ENCODE measurements around the gene FAM184B.

FAM184B gene

DNA sequence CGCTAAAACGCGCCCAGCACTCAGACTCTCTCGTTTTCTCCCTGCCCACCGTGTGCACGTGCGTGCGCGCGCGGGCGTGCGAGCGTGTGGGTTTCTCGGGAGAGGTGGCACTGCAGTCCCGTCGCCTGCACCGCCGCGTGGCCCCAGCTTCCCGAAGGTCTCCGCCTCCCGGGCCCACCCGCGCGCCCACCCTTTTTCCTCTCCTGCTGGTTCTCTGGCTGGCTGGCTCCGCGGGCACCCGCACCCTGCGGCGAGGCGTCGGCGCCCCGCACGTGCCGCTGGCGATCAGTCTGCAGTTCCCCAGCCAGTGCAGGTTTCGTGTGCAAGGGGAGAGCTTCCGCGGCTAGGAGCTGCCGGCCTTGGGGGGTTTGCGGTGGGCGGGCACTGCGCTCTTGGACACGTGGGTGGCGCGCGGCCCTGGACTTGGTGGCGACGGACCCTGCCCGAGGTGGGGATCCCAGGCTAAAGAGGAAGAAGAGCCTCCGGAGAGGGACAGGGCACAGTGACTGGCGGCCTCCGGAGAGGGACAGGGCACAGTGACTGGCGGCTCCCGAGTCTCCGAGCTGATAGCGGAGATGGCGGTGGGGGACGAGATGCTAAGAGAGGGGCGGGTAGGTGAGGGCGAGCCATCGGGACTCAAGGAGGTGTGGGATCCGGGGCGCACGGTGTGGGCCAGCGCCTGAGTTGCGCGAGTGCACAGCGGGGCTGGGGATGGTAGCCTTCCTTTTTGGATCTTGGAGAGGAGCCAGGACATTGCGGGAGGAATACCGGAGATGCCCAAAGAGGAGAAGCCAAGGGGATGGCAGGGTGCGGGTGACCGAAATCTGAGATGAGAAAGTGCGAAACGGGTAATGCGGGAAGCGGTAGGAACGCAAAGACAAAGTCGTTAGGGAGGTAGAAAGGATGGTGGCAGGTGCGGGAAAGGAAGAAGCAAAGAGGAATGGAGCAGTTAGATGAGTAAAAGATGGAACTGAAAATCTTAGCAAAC, at the start of gene FAM184B:
Gene FAM184B (minus strand): TSS at position 322 of the 988 bp plus-strand sequence. CDS start 322 bp downstream, outside the sequence.
- FAIRE-seq, result no peak

DNA sequence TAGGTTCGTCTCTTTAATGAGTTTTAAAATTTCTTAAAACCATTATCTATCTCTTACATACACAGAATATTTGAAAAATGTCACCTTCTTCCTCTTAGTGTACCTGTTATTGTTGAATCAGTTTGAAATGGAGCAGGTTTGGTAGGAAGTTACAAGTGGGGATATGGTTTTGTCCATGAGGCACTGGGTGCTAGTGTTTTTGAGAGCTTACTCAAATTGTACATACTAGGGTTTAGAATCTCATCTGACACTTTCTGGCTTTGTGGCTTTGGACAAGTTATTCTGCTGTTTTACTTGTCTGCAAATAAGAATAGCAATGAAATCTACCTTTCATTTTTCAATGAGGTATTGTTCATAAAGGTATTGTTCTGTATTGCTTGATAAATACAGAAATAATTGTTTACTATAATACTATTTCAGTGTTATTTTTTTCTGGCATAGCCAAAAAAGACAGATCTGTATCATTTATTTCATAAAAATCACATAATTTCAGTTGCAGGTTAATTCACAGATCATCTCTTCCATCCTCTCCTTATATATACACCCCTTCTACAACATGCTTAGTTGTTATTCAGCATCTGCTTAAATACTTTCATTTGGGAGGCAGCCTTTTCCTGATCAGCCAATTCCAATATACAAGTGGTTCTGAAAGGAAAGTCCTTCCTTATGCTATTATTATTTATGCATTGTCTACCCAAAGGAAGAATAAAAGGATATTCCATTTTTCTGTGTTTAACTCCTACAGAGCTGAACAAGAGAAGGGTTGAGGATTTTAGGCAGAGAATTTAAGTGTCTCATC, 42.6 kb upstream of the FAM184B start:
- FAIRE-seq, result no peak

DNA sequence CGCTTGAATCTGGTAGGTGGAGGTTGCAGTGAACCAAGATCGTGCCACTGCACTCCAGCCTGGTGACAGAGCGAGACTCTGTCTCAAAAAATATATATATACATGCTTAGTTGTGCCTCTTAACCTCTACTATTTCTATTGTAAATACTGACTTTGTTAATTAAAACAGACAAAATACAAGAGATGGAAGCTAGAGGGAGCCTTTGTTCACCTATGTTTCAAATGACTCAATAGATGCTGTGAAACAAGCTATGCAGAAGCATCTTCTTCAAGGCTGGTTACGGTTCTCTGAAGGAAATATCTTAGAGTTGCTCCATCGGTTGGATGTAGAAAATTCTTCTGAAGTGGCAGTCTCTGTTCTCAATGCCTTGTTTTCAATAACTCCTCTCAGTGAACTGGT, 35.6 kb upstream of the FAM184B start:
- FAIRE-seq, result peak; percentile 80

DNA sequence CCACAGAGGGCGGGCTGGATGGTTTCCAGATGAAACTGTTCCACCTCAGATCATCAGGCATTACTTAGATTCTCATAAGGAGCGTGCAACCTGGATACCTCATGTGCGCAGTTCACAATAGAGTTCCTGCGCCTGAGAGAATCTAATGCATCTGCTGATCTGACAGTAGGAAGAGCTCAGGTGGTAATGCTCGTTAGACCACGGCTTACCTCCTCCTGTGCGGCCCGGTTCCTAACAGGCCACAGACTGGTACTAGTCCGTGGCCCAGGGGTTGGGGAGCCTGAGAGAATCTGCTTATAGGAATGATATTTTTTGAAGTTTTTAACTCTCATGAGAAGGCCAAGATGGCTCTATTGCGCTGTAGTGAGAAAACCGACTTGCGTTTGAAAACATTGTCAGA, 34.7 kb upstream of the FAM184B start:
- FAIRE-seq, result no peak

DNA sequence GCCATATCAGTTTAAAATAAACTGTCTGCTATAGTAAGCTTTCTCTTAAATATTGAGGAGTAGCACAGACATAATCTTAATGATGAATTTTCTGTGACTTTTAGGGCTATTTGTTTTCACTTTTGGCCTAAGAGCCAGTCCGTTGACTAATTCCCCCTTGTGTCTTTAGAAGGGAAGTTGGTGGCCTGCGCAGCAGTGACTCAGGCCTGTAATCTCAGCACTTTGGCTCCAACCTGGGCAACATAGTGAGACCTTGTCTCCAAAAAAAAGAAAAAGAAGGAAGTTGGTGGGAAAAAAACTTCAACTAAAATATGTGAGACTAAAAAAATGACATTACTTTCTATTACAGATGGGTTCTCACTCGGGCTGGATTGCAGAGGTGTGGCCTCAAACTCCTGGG, 32.7 kb upstream of the FAM184B start:
- FAIRE-seq, result no peak

DNA sequence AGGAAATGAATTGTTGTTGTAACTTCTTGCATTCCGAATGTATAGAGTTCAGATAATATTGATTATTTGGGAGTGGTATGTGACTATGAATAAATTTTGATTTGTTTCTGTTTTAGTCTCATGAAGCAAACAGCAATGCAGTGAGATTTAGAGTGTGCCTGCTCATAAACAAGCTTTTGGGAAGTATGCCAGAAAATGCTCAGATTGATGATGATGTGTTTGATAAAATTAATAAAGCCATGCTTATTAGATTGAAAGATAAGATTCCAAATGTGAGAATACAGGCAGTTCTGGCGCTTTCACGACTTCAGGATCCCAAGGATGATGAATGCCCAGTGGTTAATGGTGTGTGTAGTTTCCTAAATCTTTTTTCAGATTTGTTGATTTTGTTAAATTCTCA, 31.4 kb upstream of the FAM184B start:
- FAIRE-seq, result no peak

DNA sequence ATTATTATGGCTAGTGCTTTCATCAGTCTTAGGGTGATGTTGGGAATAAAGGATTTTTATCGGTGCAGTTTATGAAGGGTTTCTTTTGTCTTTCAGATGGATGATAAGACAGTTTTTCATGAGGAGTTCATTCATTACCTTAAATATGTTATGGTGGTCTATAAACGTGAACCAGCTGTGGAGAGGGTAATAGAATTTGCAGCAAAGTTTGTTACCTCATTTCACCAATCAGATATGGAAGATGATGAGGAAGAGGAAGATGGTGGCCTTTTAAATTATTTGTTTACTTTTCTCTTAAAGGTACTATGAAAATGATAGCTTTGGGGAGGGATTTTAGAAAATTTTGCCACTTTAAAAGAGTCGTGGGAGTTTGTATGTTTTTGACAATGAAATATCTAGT, 30.7 kb upstream of the FAM184B start:
- FAIRE-seq, result no peak

DNA sequence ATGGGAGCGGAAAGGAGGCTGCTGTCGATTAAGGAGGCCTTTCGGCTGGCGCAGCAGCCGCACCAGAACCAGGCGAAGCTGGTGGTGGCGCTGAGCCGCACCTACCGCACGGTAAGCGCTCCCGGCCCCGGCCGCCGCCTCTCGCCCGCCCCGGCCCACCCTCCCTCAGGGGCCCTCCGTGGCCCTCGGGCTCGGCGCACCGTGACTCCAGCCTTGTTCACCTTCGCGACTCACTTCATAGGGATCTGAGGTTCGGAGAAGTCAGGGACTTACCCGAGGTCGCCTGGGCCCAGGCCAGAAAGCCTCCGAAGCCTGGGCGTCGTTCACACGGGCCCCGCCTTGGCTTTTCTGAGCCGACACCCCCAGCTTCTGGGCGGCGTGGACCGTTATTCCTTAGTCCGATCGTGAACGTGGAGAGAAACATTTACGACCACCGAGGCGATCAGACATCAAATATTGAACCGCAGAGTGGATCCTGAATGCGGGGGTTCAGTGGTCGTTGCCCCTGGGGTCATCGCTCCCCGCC, 29.7 kb upstream of the FAM184B start:
- FAIRE-seq, result no peak

DNA sequence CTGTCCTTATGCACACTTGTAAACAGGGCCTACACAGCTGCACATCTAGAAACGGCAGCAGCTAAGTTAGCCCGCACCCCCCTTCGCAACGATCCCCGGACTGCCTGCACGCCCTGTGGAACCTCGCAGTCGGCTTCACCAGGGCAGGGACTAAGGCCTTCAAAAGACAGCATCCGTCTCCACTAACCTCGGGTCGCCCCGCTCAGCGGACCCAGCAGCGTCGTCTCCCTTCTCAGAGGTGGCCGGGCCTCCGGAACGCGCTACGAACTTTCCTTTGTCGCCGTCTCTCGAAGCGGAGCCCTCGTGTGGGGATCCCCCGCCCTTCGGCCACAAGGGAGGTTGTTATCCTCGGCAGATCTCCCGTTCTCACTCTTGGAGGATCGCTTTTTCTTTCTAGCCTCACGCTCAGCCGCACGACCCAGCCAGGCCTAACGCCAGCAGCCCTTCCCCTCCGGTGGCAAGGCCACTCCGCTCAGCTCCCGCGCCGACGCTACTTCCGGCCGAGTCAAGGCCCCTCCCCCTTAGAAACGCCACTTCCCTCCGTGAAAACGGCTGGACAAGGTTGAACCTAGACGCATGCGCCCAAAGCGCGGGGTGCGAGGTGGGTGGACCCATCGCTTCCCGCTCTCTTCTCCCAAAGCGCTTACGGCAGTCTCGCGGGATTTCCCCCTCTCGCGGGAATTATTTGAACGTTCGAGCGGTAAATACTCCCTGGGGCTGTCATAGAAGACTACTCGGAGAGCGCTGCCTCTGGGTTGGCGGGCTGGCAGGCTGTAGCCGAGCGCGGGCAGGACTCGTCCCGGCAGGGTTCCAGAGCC, 29.0 kb upstream of the FAM184B start, which contains the start of the genes DCAF16 and NCAPG:
Gene DCAF16 (minus strand): TSS at position 498 of the 818 bp plus-strand sequence. CDS start 6,616 bp downstream, outside the sequence.
Gene NCAPG (plus strand): TSS at position 720 of the 818 bp plus-strand sequence. CDS start 99 bp downstream, outside the sequence.
- FAIRE-seq, result peak; percentile 97

DNA sequence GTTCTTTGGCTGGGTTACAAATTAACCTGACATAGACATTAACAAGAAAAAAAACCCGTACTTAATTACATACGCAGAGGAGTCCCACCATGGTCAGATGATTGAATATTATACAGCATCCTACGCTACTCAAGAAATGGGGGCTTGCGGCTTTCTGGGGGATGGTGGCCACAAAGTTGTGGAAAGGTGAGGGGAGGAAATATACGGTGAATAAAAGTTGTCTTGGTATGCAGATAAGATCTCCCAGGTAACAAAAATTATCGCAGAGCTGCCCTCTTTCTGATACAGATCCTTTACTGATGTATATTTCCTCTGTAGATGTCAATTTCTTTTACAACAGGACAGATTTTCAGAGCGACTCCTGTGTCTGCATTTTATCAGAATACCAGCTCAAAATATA, 28.2 kb upstream of the FAM184B start:
- FAIRE-seq, result no peak

DNA sequence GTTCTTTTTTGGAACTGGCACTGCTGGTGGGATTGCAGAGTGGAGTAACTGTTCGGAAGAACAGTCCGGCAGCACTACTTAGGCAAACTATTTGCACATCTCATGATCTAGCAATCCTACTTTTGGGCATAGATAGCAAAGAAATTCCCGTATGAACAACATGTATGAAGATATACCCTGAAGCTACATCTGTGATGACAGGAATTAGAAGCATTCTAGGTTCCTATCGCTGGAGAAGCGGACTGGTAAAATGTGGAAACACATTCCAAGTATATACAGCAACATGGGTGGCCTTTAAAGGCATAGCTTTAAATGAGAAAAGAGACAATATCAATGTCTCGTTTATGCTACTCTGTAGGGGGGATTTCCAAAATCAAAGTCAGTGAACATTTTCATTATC, 26.0 kb upstream of the FAM184B start:
- no peak for FAIRE-seq

DNA sequence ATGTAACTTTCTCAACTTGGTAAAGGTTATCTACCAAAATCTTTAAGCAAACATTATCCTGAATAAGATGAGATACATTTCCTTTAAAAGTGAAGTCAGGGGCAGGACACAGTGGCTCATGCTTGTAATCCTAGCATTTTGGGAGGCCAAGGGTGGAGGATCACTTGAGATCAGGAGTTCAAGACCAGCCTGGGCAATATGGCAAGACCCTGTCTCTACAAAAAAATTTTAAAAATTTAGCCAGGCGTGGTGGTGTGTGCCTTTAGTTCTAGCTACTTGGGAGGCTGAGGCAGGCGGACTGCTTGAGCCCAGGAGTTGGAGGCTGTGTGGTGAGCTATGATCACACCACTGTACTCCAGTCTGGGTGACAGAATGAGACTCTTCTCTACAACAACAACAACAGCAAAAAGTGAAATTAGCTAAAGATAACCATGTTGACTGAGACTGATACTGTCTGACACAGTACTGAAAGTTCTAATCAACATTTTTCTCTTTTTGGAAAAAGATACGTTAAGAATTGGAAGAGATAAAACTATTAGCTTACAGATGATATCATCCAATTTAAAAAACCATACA, 24.2 kb upstream of the FAM184B start:
- FAIRE-seq, result no peak

DNA sequence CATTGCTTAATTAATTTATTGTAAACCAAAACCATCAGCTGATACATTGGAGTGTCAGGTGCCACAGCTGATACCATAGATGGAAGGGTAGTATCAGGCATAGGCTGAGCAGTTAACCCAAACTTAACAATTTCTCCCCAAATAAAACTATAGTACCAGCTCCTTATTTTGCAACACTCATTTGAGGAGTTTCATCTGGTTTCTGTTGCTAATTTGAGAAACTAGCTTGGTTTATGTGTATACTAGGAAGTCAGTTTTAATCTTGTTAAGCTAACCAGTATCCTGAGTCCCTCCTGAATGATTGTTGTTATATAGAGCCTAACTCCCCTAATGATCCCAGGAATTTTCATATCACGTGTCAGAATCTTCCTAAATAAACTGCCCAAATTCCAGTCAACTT, 16.4 kb upstream of the FAM184B start:
- FAIRE-seq, result no peak

DNA sequence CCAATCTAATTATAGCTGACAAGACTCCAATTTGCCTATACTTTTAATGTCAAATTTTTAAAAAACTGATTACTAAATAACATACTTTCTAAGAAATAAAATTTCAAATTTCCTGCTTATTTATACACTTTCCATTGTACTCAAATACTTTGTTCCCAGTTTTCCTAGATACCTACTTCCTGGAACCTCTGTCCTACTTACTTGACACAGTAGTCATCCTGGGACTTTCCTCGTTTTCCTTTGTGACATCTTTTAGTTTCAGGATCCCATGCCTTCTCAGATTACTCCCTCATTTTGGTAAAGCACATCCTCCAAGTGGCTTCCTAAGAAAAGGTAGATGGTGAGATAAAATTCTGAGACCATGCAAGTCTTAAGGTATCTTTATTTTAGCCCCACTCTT, 13.3 kb upstream of the FAM184B start:
- no peak for FAIRE-seq

DNA sequence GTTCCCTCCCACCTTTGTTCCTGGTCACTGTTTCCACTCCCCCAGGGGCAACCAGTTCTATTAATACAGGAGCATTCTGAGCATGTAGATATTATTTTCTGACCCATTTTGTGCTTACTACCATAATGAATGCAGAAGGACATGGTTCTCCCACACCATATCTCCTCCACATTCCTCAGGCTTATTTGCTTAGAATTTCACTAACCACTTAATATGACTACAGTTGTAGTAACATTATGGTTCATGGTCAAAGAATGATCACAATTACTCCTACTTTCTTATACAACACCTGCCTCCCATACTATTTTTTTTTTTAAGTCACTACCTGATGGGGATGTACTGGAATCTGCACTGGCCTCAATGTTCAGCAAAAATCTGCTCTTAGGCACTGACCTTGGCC, 7.5 kb upstream of the FAM184B start:
- FAIRE-seq, result no peak

DNA sequence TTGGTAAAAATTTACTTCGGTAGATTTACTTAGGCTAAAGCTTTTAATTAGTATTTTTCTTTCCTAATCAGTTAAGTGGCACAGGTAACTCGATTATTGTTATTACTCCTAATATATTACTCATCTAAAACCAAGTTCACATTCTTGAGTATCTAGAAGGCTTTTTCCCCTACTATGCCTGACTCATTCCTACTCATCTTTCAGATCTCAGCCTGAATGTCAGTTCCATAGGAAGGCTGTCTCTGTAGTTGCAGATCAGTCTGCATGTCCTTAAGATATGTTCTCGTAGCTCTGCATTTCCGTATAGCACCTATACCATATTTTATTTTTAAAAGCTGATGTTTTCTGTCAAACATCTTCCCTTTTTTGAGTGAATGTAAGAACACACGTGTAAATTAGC, 5.9 kb upstream of the FAM184B start:
- FAIRE-seq, result no peak

DNA sequence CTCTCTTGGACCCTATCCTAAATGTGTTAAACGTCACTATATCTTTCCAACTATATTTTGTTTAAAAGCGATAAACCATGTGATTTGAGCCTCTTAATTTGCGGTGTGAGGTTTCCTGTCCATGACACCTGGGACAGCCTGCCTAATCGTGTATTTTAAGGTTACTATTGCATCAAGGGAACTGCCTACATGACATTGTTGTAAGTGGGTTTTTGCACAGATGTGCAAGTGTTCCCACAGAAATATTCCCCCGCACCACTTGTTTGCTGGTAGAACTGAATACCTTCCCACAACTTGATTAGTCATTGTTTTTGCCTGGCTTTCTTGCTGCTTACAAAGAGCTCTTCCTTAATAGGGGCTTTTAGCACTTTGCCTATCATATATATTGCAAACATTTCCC, 5.1 kb upstream of the FAM184B start:
- no peak for FAIRE-seq

DNA sequence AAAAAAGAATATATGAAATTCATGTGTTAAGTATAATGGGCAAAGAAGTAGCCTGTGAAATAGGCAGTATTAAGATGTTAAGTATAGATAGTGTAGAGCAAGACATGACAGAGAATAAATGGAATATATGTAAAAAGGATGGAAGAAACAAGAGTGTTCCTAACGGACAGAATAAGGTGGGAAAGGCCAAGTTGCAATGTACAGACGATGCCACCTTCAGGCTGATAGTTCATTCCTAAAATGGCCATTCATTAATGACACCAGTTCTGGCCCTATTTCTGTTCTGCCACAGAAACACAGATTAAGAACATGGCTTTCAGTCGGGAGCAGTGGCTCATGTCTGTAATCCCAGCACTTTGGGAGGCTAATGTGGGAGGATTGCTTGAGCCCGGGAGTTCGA, 4.4 kb upstream of the FAM184B start:
- FAIRE-seq, result no peak

DNA sequence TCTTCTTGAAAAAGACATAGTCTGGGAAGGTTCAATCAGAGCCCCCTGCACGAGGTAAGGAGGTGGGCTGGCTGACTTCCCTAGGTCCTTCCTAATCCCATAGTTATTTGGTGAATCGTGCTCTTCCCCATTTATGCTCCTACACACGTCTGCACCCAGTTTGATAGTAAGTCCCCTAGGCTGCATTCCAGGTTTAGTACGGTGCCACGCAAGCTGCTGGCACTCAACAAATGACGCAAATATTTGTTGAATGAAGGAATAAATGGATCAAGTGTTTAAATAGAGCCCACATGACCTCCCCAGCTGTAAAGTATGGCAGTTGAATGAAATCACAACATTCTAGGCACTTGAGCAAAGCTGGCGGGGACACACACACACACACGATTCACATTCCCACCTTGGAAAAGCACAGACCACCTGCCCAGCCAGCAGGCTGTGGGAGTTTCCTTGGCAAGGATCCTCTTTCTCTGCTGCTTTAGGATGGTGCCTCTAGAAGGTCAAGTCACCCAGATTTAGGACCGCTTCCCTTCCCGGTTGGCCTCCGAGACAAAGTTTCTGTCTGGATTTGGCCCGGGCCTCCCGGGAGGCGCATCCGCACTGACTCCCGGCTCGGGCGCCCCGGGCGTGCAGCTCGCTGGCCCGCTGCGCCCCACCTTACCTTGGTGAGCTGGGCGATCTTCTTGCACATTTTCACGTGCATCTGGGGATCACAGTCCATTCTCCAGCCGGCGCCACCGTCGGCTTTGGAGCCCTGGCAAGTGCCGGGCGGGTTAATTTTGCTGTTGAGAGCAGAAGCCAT, 721 bp downstream of the FAM184B start:
- FAIRE-seq, result no peak

DNA sequence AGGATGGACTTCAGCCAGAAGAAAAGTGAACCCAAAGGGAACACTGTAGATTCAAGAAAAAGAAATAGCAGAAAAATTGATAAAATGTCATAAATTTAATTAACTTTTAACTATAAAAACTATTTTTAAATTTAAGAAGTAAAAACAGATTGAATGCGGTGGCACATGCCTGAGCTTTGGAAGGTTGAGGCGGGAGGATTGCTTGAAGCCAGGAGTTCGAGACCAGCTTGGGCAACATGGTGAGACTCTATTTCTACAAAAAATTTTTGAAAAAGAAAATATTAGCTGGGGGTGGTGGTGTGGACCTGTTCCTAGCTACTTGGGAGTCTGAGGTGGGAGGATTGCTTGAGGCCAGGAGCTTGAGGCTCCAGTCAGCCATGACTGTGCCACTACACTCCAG, 3.0 kb downstream of the FAM184B start:
- FAIRE-seq, result no peak

DNA sequence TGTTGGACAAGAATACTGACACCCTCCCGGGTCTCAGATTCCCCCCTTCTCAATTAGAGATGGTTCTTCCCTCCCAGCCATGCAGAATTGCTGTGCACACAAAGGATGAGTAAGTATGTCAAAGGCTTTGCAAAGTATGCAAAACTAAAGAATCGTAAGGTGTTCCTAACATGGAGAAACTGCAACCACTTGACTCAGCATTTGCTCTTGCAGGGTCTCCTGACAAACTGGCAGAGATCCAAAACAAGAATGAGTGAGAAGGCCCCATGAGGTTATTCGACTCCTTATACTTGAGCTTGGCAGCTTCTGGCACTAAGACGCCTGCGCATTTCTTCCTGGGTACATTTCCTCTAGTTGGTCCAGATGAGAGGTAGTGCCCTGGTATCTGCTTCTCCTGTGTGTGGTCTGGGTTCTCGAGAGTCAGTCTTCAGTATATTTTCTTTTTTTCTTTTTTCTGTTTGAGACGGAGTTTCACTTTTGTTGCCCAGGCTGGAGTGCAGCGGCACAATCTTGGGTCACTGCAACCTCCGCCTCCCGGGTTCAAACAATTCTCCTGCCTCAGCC, 8.2 kb downstream of the FAM184B start:
- no peak for FAIRE-seq

Measured in TTC549 (cell line).